ENCODE data around the gene MBNL1.
A peak's percentile ranks its signal among the peaks of the same experiment; 100 is the strongest.

The MBNL1 gene

DNA sequence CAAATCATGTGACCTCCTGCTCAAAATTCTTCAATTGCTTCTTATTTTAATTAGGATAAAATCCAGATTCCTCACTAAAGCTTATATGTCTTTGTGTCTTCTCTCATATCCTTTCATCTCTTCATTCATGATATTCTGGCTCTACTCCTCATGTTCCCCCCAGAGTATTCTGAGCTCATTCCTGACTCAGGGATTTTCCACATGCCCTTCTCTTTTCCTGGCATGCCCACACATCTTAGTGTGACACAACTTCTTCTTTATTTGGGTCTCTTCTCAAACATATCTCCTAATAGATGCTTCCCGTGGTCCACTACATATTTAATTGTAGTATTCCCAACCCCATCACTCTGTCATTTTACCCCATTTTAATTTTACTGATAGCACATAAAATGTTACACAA is 15.2 kb upstream of the MBNL1 start:
- DNase-seq (ENCODE audit: low read depth) = no peak

DNA sequence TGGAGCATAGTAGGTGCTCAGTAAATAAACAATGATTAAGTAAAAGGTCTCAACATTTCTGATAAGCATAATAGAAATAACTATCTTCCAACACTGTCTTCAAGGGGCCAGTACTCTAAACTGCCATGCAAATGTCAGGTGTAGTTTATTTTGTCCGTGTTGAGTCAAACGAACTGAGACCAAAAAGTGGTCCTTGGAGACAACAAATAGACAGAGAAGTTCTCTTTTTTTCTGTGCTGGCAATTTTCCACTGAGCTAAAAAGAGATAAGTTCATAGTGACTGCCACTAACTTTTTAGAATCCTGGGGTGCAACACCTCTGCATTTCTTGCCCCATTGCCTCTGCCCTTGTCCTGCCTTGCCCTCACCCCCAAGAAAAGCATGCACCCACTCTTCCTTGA is 14.7 kb upstream of the MBNL1 start:
- no peak for DNase-seq (ENCODE audit: low read depth)

DNA sequence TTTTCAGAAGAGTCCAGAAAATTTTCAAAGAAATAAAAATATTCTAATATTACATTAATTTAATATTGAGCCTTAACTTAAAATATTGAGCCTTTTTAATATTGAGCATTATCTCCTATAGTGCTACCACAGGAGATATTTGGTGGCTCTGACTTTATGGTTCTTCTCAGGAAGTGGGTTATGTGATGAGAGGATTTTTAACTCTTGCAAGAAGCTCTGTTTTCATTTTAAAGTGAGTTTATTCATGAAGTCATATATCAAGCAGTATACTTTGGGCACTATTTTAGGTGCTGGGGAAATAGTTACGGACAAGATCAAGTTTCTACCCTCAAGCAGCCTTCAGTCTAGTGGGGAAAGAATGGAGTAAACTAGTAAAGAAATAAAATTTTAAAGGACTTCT is 13.4 kb upstream of the MBNL1 start:
- no peak for DNase-seq (ENCODE audit: low read depth)

DNA sequence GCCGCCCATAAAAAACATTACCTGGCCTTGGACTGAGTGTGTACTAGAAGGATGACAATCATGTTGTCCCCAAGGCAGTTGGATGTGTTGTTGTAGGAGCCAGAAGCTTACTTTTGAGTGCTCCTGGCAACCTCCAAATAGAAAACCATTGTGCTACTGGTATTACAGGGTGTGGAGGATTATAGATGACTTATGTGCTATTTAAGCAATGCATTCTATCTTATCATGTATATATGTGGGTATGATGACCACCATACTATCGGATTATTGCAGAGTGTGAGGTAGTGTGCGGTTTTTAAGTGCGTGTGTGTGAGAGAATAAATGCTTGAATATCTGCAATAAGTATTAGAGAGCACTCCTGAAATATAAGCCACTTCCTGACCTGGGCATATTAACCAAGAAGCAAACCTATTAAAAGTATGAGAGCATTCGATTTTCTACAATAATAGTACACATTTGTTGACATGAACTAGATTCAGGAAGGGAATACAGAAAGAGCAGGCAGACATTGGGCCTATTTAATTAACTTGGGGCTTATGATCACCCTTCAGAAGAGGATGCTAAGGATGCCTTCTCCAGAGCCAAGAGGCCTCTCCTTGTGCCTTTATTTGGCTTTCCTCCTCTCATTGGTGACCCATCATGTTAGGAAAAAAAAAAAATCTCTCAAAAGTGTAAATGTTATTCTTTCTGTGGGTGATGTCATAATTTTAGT is 11.7 kb upstream of the MBNL1 start:
- DNase-seq (ENCODE audit: low read depth) = no peak

DNA sequence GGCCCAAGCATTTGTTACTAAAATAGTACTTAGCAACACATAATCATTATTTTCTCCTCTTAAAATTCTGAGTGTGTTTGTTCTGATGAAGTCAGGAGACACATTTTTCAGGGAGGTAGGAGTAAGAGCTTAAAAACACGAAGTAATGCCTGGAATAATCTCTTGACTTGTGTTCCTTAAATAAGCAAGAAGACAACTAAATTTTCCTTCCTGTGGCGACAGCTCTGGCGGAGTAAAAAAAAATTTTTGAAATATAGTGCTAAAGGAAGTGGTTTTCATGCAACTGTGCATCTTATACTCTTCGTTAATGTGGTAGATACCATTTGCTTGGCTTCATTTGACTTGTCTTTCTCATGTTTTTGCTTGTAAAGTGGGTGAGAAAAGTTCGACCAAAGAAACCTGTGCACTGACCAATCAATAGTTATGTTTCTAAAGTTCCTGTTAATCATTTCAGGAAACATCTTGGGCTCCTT is 11.1 kb upstream of the MBNL1 start:
- DNase-seq (ENCODE audit: low read depth) = no peak

DNA sequence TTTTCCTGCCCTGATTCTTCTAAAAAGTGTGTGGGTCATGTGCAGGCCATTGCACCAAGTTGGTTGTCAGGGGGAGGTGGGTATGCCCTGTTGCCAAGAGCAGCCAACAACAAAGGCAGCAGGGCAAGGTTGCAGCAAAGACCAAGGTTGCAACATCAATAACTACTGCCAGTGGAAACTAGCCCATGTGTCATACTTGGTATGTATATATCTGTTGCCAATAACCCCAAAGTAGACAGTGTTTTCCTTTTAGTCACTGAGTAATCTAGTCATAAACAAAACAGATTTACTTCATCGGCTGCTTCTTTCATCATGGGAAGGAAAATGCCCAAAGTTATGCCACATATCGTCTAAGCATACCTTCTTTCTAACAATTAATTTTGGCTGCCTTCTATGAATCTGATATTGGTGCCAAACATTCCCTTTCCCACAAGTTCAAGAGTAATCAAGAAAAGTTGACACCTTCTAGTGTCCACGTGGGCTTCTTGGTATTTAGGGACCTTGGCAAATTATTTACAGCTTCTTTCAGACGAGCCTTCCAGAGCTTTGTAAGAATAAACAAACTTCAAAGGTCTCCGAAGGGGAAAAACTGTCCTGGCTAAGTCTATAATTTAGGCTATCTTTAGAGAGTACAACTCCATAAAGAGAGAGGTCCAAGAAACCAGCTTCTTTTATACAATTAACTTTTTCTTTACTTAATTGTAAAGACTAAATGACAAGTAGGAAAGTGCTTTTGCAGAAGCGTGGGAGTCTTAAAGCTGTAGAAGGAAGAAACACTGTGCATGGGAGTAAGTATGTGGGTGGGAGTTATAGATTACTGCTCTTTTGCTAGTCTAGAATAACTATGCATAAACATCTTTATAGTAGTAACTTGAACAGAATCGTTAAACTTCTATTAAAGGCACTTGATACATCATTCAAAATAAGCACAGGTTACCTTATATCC is 10.0 kb upstream of the MBNL1 start:
- DNase-seq (ENCODE audit: low read depth) = peak; percentile 41

DNA sequence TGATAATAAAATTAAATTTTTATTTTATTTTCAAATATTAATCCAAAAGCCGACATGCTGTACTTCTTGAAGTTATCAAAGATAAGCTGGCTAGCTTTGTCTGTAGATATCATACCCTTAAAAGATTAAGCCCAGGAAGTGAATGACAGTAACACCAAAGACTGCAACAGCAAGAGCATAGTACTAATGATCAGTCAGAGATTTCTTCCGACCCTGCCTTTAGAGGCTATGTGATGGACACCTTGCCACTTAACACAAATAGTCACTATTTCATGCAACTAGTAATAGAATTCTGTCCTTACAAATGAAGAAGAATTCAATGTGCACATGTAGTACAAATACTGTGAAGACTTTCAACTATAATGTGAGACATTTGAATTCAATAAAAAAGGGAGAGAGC is 9.3 kb upstream of the MBNL1 start:
- DNase-seq (ENCODE audit: low read depth) = no peak

DNA sequence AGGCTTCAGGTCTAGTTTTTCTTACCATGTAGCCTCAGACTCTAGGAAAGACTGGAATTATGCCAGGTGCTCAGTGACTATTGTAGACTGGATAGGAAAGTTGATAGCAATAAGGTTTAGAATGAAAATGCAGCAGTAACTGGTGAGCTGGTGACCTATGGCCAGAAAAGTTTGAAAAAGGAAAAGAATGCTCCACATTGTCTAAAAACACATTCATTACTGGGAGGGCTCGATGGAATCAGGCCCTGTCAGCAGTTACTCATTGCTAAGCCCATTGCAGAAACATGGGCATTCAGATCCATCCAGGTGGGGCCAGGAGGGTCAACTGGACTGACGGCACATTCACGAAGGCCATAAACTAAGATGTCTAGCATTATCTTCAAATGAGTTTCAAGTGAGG is 8.7 kb upstream of the MBNL1 start:
- no peak for DNase-seq (ENCODE audit: low read depth)

DNA sequence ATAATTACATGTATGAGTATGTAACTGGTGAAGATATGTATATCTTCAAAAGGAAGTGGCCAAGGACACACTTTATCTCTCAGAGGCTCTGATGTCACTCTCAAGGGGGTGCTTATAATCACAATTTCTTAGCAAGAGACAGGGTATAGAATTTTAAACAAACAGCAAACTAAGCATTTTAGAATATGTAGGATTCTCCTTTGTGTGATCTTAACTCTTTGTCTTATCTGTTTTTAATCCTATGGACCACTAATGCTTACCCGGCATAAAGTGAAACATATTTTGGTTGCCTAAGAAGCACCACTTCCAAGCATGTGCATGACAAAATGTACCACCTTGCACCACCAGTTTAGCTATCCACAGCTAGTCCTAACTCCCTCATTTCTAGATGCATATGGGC is 8.2 kb upstream of the MBNL1 start:
- no peak for DNase-seq (ENCODE audit: low read depth)

DNA sequence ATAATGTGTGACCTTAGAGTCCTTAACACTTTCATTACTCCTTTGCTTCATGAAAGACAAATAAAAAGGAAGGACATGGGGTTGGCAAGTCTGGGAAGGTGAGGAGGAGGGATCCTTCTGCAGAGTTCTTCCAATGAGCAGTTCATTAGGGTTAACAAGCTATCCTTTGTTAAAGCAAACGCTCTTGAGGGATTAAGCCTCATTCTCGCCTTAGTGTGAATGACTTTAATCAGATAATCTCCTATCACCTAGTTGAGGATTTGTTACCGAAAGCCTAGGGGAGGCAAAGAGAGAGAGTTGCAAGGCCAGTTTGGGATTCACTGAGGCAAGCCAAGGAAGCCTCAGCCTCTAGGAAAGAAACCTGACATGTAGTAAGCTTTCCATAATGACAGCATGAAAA is 7.4 kb upstream of the MBNL1 start:
- DNase-seq (ENCODE audit: low read depth) = no peak

DNA sequence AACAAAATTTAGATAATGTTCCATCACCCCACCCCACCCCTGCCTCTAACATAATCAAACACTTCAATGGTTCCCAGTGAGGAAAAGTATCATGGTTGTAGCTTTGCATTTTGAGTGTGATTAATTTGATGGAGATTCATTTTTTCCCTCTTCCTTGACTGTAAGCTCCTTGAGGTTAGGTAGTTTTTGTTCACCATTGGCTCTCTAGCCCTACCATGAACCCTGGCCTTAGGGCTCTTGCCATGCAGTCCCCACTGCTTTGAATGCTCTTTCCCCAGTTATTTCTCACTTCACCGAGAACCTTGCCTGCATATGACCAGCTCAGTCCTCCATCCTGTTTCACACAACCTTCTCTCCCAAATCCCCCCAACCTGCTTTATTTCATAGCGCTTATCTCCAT is 5.0 kb upstream of the MBNL1 start:
- no peak for DNase-seq (ENCODE audit: low read depth)

DNA sequence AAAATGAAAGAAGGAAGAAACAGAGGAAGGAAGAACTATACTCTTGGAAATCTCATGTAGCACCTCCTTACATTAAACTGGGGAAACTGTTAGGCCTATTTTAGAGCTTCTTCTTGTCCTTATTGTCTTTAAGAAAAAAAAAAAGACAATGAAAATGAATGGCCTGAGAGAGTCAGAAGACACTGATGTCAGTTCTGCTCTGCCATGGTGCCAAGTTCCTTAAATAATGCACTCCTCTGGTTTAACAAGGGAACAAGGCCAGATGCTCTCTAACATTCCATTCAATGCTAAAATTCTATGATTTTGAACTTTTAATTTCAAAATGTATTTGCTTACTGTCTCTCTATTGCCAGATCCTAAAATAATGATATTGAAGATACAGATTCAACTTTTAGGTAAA is 4.4 kb upstream of the MBNL1 start:
- DNase-seq (ENCODE audit: low read depth) = no peak

DNA sequence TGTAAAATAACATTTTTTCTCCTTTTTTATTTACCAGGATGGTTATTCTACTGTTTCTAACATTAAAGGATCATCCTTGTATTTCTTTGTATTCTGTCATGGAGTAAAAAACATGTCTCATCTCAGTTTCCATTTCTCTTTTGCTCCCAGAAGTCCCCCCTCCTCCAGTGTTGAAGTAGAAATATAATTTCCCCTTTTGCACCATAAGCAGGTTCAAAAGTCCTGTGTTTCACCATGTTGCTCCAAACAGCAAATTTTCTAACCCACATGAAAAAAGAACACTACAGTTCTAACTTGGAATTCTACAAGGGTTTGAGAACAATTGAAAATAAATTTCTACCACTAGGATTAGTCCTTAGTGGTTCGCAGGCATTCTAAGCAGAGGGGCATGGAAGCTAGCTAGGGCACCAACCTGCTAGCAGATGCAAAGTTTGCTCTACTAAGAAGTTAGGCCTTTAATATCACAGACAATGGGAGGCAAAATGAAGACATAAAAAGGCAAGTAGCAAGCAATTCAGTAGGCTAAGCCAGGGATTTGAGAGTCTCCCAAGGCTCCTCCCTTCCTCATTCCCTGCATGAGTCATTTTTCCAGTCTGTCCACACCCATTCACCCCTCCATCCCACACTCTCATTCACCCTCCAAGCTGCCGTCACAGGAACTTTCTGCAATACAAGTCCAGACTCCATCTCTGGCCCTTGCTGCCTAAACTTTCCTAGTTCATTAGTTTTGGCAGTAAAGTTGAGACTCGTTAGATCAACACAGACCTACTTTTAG is 2.3 kb upstream of the MBNL1 start:
- DNase-seq (ENCODE audit: low read depth) = no peak

DNA sequence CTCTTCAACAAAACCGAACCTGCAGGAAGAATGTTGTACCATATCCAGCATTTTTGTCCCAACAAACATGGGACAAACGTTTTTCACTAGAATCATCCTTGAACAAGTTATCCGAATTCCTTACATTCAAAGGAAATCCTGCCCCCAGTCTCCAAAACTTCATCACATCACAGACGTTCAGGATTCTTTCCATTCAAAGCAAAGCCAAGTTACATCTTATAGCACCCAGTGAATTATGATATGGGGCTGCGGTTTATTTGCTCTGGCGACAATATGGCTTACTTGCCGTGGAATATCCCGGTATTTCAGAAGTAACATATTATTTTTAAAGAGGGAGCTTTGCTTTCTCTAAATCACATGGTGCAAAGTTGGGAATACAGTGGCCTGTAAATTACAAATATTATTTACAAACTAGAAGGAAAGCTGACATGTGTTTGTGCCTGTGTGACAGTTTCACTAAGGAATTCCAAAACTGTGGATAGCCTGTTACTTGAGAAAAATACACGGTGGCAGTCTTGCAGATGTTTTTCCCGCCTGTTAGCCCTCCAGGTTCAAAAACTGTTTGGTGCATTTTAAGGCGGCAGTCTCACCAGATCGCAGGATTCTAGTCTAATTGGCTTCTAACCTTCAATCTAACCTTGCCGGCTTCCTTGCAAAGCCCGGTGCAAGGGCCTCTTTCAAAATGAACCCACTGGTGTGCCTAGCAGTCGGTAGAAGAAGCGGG is 736 bp upstream of the MBNL1 start:
- no peak for DNase-seq (ENCODE audit: low read depth)

DNA sequence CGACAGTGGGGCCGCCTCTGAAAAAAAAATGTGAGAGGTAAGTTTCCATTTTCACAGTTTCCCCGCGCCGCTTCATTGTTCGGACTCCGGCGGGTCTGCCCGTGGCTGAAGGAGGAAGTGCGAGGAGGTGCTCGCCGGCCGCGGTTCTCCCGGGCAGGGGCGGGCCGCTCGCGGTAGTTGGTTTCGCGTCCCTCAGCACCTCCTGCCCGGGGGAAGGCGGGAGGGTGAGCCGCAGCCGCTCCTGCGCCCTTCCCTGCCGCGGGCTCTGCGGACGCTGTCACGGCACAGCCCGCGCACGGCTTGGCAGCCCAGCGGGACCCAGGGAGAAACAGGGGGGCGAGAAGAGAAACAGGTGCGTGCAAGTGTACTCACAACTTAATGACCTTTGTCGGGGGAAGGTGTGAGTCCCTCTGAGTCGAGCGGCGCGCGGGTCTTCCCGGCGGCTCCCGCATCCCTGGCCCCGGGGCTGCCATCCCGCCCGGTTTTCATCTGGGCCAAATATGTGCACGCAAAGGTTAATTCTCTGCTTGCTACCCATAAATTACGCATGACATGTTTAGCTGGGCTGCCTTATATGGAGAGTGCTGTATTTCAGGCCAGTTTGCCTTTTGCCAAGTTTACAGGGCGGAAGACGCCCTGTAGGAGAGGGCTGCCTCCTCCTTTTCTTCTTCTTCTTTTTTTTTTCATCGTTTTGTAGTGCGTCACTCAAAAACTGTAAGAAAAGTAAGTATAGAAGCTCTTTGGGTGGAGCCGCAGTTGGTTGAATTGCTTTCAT is 514 bp downstream of the MBNL1 start:
- DNase-seq (ENCODE audit: low read depth) = no peak

DNA sequence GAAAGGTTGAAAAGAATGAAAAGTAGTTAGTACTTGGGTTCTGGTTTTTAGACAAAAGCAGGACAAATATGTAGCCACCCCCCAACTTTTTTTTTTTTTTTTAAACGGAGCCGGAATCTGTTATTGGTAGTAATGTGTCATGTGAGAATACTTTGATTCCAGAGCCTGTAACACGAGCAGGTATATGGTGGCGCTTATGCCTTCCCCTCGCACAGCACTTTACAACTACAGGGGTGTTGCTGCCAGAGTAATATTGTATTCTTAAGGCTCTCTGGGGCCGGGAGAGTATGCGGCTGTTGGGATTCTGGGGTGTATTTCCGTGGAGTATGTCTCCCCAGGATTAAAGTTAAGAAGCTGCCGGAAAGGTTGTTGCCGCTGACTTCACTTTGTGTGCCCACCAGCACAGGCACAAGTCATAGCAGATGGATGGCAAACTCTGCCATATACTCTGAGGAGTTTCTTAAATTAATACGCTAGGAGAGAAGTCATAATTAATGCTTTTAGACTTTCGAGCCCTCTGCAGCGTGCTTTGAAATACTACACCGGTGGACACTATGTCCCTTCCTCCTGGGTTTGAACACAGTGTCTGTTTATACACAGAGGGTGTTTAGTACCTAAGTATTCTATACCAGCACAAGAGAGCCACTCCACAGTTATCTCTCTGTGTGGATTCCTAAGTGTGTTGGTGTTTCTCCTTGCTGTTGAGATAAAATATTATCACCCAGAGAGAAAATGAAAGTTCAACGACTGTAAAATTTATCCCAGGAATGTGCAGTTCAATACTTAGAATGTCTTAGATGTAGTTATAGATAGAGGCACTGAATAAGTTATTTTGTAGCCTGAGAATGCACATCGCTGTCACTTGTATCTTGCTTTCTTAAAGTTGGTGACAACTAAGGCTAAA is 1.4 kb downstream of the MBNL1 start:
- DNase-seq (ENCODE audit: low read depth) = no peak

DNA sequence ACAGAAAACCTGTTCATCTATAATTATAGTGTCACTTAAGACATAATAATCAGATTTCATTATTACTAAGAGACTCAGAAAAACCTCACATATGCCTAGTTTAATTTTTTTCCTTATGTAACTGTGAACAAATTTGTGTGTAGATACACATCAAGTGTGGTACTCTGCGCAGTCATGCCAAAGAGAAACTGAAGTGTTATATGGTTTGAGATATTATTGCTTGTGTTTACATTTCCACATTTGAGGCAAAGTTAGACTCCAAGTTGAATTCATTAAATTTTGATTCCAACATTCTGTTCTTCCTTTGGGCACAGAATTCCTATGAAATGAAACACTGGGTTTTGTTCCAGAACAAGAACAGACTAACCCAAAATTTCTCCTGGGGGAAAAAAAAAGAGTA is 2.2 kb downstream of the MBNL1 start:
- no peak for DNase-seq (ENCODE audit: low read depth)

DNA sequence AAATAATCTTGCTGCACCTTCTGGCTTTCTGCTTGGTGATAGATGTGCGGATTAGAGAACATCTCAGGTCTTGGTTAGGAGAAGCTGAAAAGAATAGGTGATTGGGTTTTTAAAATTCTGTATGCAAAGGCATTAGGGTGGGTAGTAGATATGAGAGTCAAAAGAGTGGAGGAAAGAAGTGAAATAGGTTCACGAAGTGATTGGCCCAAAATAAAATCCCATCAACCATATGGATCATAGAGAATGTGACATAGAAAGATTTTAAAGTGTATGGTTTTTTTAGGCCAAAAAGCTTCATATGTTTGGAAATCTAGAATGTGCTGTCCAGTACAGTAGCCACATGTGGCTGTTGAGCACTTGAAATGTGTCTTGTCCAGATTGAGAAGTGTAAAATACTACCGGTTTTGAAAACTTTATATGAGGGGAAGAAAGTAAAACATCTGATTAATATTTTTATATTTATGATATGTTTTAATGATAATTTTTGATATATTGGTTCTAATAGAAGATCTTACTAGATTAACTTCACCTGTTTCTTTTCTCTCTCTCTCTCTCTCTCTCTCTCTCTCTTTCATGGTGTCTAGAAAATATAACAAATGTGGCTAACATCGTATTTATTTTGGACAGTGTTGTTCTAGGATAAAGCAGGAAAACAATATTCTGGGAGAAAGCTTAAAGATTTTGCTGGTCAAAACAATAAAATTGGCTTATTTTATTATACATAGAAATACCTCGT is 2.9 kb downstream of the MBNL1 start:
- DNase-seq (ENCODE audit: low read depth) = no peak

DNA sequence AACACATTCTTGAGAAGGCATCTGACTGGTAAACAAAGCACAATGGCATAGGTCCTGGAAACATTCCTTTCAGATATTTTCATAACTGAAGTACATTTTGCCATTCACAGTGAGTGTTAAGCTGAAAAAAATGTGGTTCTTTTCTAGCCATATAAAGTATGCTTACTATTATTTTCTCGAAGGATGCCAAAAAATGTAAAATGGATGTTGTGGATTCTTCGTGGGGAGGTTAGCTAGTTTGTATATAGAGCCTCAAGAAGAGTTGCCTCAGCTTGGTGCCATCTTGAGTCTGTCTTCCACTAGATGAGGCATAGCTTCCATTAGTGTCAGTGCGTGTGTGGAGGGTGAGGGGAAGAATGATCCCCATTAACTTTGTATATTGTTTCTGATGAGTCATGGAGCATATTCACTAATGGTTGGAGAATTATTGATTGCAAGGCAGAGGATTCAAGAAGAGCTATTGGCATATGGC is 4.1 kb downstream of the MBNL1 start:
- no peak for DNase-seq (ENCODE audit: low read depth)
